Measurements from ENCODE around the gene CFAP299.

DNA sequence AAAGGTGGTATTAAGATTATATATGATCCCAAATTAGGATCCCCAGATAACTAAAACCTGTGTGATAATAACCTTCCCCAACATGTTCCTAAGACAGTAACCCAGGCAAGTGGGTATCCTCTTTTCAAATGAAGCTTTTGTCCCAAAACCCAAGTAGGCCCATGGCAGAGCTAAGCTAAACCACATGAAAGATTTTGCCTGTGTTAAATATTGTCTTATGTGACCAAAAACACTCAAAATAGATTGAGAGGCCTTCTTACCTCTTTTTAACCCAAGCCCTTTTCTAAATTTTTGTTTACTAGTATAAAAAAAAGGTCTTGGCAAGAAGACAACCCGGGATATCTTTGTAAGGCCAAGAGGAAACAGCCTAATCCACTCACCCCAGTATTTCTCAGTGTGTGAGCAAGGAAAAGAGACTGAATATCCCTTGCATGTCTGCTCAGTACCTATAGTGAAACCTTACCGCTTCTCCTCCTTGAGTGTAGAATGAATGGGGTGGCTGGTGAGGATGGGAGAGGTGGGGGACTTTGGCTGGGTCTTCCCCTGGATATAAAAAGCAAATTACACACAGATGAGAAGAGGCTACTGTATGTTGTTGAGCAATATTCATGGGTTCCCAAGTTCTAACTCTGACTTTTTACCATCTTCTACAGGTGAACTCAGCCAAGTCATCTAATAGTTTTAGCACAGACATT, 506.2 kb downstream of the CFAP299 start:
- TF ChIP-seq TAL1 (IDR thresholded peaks at IDR 0.05), result no peak
- TF ChIP-seq, protein P1, sequence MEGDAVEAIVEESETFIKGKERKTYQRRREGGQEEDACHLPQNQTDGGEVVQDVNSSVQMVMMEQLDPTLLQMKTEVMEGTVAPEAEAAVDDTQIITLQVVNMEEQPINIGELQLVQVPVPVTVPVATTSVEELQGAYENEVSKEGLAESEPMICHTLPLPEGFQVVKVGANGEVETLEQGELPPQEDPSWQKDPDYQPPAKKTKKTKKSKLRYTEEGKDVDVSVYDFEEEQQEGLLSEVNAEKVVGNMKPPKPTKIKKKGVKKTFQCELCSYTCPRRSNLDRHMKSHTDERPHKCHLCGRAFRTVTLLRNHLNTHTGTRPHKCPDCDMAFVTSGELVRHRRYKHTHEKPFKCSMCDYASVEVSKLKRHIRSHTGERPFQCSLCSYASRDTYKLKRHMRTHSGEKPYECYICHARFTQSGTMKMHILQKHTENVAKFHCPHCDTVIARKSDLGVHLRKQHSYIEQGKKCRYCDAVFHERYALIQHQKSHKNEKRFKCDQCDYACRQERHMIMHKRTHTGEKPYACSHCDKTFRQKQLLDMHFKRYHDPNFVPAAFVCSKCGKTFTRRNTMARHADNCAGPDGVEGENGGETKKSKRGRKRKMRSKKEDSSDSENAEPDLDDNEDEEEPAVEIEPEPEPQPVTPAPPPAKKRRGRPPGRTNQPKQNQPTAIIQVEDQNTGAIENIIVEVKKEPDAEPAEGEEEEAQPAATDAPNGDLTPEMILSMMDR (IDR thresholded peaks at IDR 0.05 in 2 of 3, conservative IDR thresholded peaks at IDR 0.05 in 1 of 3; ENCODE audit: insufficient read depth in 2 of 3, low read depth in 1 of 3, low read length in 3 of 3), result no peak
- TF ChIP-seq SP1 (CRISPR knock-in tag; IDR thresholded peaks at IDR 0.05), result no peak
- TF ChIP-seq EP400 (IDR thresholded peaks at IDR 0.05), result no peak
- TF ChIP-seq NR1H2 (CRISPR knock-in tag; IDR thresholded peaks at IDR 0.05), result no peak
- no peak for TF ChIP-seq POLR2AphosphoS5 (IDR thresholded peaks at IDR 0.05; ENCODE audit: control insufficient read depth, insufficient read depth, low read depth, low read length)
- no peak for TF ChIP-seq SRF (CRISPR knock-in tag; IDR thresholded peaks at IDR 0.05)
- TF ChIP-seq, protein P2, sequence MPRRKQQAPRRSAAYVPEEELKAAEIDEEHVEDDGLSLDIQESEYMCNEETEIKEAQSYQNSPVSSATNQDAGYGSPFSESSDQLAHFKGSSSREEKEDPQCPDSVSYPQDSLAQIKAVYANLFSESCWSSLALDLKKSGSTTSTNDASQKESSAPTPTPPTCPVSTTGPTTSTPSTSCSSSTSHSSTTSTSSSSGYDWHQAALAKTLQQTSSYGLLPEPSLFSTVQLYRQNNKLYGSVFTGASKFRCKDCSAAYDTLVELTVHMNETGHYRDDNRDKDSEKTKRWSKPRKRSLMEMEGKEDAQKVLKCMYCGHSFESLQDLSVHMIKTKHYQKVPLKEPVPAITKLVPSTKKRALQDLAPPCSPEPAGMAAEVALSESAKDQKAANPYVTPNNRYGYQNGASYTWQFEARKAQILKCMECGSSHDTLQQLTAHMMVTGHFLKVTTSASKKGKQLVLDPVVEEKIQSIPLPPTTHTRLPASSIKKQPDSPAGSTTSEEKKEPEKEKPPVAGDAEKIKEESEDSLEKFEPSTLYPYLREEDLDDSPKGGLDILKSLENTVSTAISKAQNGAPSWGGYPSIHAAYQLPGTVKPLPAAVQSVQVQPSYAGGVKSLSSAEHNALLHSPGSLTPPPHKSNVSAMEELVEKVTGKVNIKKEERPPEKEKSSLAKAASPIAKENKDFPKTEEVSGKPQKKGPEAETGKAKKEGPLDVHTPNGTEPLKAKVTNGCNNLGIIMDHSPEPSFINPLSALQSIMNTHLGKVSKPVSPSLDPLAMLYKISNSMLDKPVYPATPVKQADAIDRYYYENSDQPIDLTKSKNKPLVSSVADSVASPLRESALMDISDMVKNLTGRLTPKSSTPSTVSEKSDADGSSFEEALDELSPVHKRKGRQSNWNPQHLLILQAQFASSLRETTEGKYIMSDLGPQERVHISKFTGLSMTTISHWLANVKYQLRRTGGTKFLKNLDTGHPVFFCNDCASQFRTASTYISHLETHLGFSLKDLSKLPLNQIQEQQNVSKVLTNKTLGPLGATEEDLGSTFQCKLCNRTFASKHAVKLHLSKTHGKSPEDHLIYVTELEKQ (CRISPR knock-in tag; IDR thresholded peaks at IDR 0.05), result no peak
- TF ChIP-seq, protein P3, sequence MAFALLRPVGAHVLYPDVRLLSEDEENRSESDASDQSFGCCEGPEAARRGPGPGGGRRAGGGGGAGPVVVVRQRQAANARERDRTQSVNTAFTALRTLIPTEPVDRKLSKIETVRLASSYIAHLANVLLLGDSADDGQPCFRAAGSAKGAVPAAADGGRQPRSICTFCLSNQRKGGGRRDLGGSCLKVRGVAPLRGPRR (CRISPR knock-in tag; IDR thresholded peaks at IDR 0.05), result no peak
- TF ChIP-seq, protein P4, sequence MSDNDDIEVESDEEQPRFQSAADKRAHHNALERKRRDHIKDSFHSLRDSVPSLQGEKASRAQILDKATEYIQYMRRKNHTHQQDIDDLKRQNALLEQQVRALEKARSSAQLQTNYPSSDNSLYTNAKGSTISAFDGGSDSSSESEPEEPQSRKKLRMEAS (CRISPR knock-in tag; IDR thresholded peaks at IDR 0.05), result no peak
- TF ChIP-seq SMC3 (conservative IDR thresholded peaks at IDR 0.05; ENCODE audit: insufficient read depth, low read depth, low read length), result no peak
- TF ChIP-seq, protein P5, sequence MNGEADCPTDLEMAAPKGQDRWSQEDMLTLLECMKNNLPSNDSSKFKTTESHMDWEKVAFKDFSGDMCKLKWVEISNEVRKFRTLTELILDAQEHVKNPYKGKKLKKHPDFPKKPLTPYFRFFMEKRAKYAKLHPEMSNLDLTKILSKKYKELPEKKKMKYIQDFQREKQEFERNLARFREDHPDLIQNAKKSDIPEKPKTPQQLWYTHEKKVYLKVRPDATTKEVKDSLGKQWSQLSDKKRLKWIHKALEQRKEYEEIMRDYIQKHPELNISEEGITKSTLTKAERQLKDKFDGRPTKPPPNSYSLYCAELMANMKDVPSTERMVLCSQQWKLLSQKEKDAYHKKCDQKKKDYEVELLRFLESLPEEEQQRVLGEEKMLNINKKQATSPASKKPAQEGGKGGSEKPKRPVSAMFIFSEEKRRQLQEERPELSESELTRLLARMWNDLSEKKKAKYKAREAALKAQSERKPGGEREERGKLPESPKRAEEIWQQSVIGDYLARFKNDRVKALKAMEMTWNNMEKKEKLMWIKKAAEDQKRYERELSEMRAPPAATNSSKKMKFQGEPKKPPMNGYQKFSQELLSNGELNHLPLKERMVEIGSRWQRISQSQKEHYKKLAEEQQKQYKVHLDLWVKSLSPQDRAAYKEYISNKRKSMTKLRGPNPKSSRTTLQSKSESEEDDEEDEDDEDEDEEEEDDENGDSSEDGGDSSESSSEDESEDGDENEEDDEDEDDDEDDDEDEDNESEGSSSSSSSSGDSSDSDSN (IDR thresholded peaks at IDR 0.05; ENCODE audit: borderline replicate concordance in 1 of 2, low read depth in 2 of 2, low read length in 2 of 2), result no peak
- TF ChIP-seq FOXJ3 (CRISPR knock-in tag; IDR thresholded peaks at IDR 0.05), result no peak
- no peak for TF ChIP-seq ETV5 (CRISPR knock-in tag; IDR thresholded peaks at IDR 0.05; ENCODE audit: low read depth)

All from K562 (cell line).